Endothelial cell (in vitro differentiated cells): Measurements from ENCODE around the gene NETO2. TPM values are rescaled to one million over a fixed set of nuclear protein-coding genes. Genes with fewer than 3 reads are reported as not detected.
"Not testable (repeated sequence)": the region's sequence is repeated elsewhere in the genome, so short reads cannot be mapped to it uniquely, and the experiment has no call there.

Experiments used
- DNase-seq: peaks from one replicate; pipeline ENCODE4 v3.0.0; 2021; ENCODE audit warnings: low spot score
- H3K27ac Mint-ChIP-seq: one replicate; pipeline ENCODE4 v1.8.0; 2021; ENCODE audit warnings: mixed read lengths, inconsistent platforms; ENCODE audit not compliant: unreplicated experiment
- H3K27me3 Mint-ChIP-seq: one replicate; pipeline ENCODE4 v1.8.0; 2021; ENCODE audit warnings: mild to moderate bottlenecking, moderate library complexity, mixed read lengths, inconsistent platforms; ENCODE audit not compliant: unreplicated experiment
- H3K36me3 Mint-ChIP-seq: one replicate; pipeline ENCODE4 v1.8.0; 2021; ENCODE audit warnings: mild to moderate bottlenecking, low read depth, mixed read lengths, inconsistent platforms; ENCODE audit not compliant: unreplicated experiment
- H3K4me1 Mint-ChIP-seq: one replicate; pipeline ENCODE4 v1.8.0; 2021; ENCODE audit warnings: mild to moderate bottlenecking, mixed read lengths, inconsistent platforms; ENCODE audit not compliant: unreplicated experiment
- H3K4me3 Mint-ChIP-seq: one replicate; pipeline ENCODE4 v1.8.0; 2021; ENCODE audit warnings: mild to moderate bottlenecking, mixed read lengths, inconsistent platforms; ENCODE audit not compliant: unreplicated experiment
- H3K9me3 Mint-ChIP-seq: one replicate; pipeline ENCODE4 v1.8.0; 2021; ENCODE audit warnings: mixed read lengths, inconsistent platforms; ENCODE audit not compliant: unreplicated experiment
- CTCF ChIP-seq: fragments of 200-600 bp; sonication (generic); IDR thresholded peaks from one replicate; pipeline ENCODE4 v1.5.0; 2021; ENCODE audit warnings: antibody characterized with exemption; ENCODE audit not compliant: unreplicated experiment
- total RNA-seq: library from RNA; stranded (reverse); fragmentation: NEBNext Ultra II Directional; extraction: Animal tissue kit (Norgen Biotek cat#: 25700); gene quantifications from one replicate; pipeline ENCODE4 v1.2.1, GENCODE V29; 2021; ENCODE audit not compliant: unreplicated experiment

The NETO2 gene
- total RNA-seq, 1 donor from 2014 or later = 20.0 TPM

- Mint-ChIP-seq H3K27ac (no peak overlapping the region), H3K4me1 (no peaks in the 10 kb centered on the region), H3K4me3 (no peak overlapping the region), H3K9me3 (no peaks in the 10 kb centered on the region), H3K36me3 (no peaks in the 10 kb centered on the region), H3K27me3 (no peaks in the 10 kb centered on the region)
- TF ChIP-seq CTCF = peak; percentile 29
- no peak for DNase-seq
Measured at GRCh38 chr16:47110939-47111338, 32.8 kb downstream of the NETO2 start.

GRCh38 chr16:47109361-47109760, 34.4 kb downstream of the NETO2 start:
- no peak for TF ChIP-seq CTCF
- no peaks in the 10 kb centered on the region for H3K27me3 Mint-ChIP-seq
- no peak overlapping the region for H3K4me3 Mint-ChIP-seq
- no peaks in the 10 kb centered on the region for H3K9me3 Mint-ChIP-seq
- no peaks in the 10 kb centered on the region for H3K4me1 Mint-ChIP-seq
- DNase-seq = no peak
- no peak overlapping the region for H3K27ac Mint-ChIP-seq
- no peaks in the 10 kb centered on the region for H3K36me3 Mint-ChIP-seq

- H3K36me3 Mint-ChIP-seq, H3K9me3 Mint-ChIP-seq, DNase-seq, H3K27ac Mint-ChIP-seq, H3K4me1 Mint-ChIP-seq, H3K4me3 Mint-ChIP-seq, H3K27me3 Mint-ChIP-seq: not testable (repeated sequence)
Measured at GRCh38 chr16:47102921-47103320, 40.8 kb downstream of the NETO2 start.

GRCh38 chr16:47097154-47097553, 46.6 kb downstream of the NETO2 start:
- not testable (repeated sequence) for H3K27ac Mint-ChIP-seq, H3K4me3 Mint-ChIP-seq, H3K4me1 Mint-ChIP-seq, H3K9me3 Mint-ChIP-seq, H3K36me3 Mint-ChIP-seq, DNase-seq, H3K27me3 Mint-ChIP-seq

GRCh38 chr16:47096297-47096696, 47.4 kb downstream of the NETO2 start:
- Mint-ChIP-seq H3K4me1 (no peaks in the 10 kb centered on the region), H3K27ac (no peak overlapping the region), H3K36me3 (no peaks in the 10 kb centered on the region), H3K9me3 (no peaks in the 10 kb centered on the region), H3K4me3 (peak overlapping the region; percentile 21), H3K27me3 (no peaks in the 10 kb centered on the region)
- TF ChIP-seq CTCF = no peak
- no peak for DNase-seq

GRCh38 chr16:47084198-47084597, 59.5 kb downstream of the NETO2 start:
- Mint-ChIP-seq H3K36me3 (no peaks in the 10 kb centered on the region), H3K4me1 (no peaks in the 10 kb centered on the region), H3K27ac (no peak overlapping the region), H3K27me3 (no peaks in the 10 kb centered on the region), H3K9me3 (no peaks in the 10 kb centered on the region), H3K4me3 (no peak overlapping the region)
- no peak for DNase-seq
- no peak for TF ChIP-seq CTCF
